Liver (tissue), 3 donors: ENCODE measurements around the gene ADIG.
"Not testable (repeated sequence)": the region's sequence is repeated elsewhere in the genome, so short reads cannot be mapped to it uniquely, and the experiment has no call there.

Source experiments
- CTCF ChIP-seq: fragments of 150-350 bp; IDR thresholded peaks from 2 replicates; pipeline ENCODE4 v1.5.1; 2017; ENCODE audit warnings: improper control_type of control experiment, low read depth, low read length; ENCODE audit not compliant: missing input control
- GABPA ChIP-seq, 2 donors: IDR thresholded peaks in 1 of 2; conservative IDR thresholded peaks in 1 of 2; 2 replicates each; pipeline ENCODE4 v1.6.1; 2016; ENCODE audit warnings: antibody characterized with exemption in 2 of 2, mild to moderate bottlenecking in 1 of 2, moderate library complexity in 1 of 2
- HNF4G ChIP-seq: IDR thresholded peaks from 2 replicates; pipeline ENCODE4 v1.6.1; 2016; ENCODE audit warnings: antibody characterized with exemption
- JUND ChIP-seq, 2 donors: IDR thresholded peaks; 2 replicates each; pipeline ENCODE4 v1.6.1; 2016; ENCODE audit warnings: antibody characterized with exemption in 2 of 2
- MAX ChIP-seq: IDR thresholded peaks from 2 replicates; pipeline ENCODE4 v1.6.1; 2016; ENCODE audit warnings: antibody characterized with exemption
- NR2F2 ChIP-seq: IDR thresholded peaks from 2 replicates; pipeline ENCODE4 v1.6.1; 2016; ENCODE audit warnings: antibody characterized with exemption
- SP1 ChIP-seq: IDR thresholded peaks from 2 replicates; pipeline ENCODE4 v1.6.1; 2018; ENCODE audit warnings: antibody characterized with exemption, mild to moderate bottlenecking
- TAF1 ChIP-seq: conservative IDR thresholded peaks from 2 replicates; pipeline ENCODE4 v1.6.1; 2016; ENCODE audit warnings: antibody characterized with exemption, mild to moderate bottlenecking
- ZBTB33 ChIP-seq: IDR thresholded peaks from 2 replicates; pipeline ENCODE4 v1.6.1; 2016; ENCODE audit warnings: antibody characterized with exemption
- TF ChIP-seq, protein P1 (sequence below): IDR thresholded peaks from 2 replicates; pipeline ENCODE4 v1.6.1; 2016; ENCODE audit warnings: antibody characterized with exemption
- donor health status: healthy.
- donor health status: healthy.

DNA sequence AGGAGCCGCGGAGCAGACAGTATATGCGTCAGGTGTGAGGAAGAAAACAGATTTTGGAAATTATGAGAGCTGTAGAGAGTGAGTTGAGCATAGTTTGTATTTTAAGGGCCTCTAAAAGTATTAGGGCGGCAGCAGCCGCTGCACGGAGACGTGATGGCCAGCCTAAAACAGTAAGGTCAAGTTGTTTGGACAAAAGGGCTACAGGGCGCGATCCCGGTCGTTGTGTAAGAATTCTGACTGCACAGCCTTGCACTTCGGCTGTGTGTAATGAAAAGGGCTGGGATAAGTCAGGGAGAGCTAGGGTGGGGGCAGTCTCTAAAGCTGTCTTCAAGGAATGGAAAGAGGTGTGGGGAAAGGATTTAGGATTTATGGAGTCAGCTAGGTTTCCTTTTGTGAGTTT is 13.3 kb downstream of the ADIG start:
- not testable (repeated sequence) for TF ChIP-seq CTCF; JUND (IDR thresholded peaks at IDR 0.05); MAX; HNF4G; SP1; GABPA (IDR thresholded peaks at IDR 0.05 in 1 of 2, conservative IDR thresholded peaks at IDR 0.05 in 1 of 2); ZBTB33; TAF1; NR2F2
- TF ChIP-seq, protein P1, sequence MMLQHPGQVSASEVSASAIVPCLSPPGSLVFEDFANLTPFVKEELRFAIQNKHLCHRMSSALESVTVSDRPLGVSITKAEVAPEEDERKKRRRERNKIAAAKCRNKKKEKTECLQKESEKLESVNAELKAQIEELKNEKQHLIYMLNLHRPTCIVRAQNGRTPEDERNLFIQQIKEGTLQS = not testable (repeated sequence)
